Testis (tissue), 2 donors: ENCODE data around the gene SRBD1.

Source experiments
- POLR2A ChIP-seq: fragments of 450-650 bp; IDR thresholded peaks from one replicate; pipeline ENCODE4 v1.6.1; 2017; ENCODE audit warnings: antibody characterized with exemption, mild to moderate bottlenecking, moderate library complexity
- TF ChIP-seq, protein P1 (sequence below), 3 experiments: fragments of 450-650 bp in 2 of 3; fragments of 200-600 bp in 1 of 3; sonication (generic) in 1 of 3; IDR thresholded peaks; one replicate each; pipeline ENCODE4 v1.5.1; 2016 to 2019; ENCODE audit warnings: antibody characterized with exemption in 3 of 3, mild to moderate bottlenecking in 2 of 3, moderate library complexity in 1 of 3

DNA sequence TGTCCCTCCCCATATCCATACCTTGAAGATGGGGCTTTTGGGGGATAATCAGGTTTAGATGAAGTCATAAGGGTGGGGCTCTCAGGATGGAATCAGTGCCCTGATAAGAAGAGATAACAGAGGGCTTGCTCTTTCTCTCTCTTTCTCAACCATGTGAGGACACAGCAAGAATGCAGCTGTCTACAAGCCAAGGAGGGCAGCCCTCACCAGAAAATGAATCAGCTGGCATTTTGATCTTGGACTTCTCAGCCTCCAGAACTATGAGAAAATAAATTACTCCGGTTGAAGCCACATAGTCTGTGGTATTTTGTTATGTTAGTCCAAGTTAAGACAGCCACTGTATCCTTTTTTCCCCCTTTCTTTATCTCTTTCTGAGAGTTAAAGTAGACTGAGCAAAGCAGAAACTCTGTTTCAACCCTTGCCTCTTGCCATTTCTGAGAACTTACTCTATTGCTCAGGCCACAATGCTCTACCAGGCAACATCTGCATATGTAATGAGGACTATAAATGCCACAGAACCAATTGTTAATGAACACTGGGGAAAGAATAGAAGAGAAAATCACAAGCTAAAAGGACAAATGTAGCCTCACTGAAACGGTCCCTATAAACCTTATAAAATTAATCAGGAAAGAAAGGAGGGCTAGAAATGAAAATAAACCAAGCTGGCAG, 56.9 kb downstream of the SRBD1 start:
- TF ChIP-seq, protein P1, sequence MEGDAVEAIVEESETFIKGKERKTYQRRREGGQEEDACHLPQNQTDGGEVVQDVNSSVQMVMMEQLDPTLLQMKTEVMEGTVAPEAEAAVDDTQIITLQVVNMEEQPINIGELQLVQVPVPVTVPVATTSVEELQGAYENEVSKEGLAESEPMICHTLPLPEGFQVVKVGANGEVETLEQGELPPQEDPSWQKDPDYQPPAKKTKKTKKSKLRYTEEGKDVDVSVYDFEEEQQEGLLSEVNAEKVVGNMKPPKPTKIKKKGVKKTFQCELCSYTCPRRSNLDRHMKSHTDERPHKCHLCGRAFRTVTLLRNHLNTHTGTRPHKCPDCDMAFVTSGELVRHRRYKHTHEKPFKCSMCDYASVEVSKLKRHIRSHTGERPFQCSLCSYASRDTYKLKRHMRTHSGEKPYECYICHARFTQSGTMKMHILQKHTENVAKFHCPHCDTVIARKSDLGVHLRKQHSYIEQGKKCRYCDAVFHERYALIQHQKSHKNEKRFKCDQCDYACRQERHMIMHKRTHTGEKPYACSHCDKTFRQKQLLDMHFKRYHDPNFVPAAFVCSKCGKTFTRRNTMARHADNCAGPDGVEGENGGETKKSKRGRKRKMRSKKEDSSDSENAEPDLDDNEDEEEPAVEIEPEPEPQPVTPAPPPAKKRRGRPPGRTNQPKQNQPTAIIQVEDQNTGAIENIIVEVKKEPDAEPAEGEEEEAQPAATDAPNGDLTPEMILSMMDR (IDR thresholded peaks at IDR 0.05), result no peak
- TF ChIP-seq POLR2A, result no peak
